Panc1 (cell line): ENCODE results near the gene REPIN1. TPM values are rescaled to one million over a fixed set of nuclear protein-coding genes. Genes with fewer than 3 reads are reported as not detected.

Source experiments
- ATAC-seq: fragments of 200-7000 bp; cut with Tn5 transposase; 2 replicates; pipeline ENCODE4 v1.9.1; 2020; ENCODE audit warnings: mild to moderate bottlenecking, moderate library complexity
- BruUV-seq: library from RNA; stranded (reverse); fragments of 400-500 nt; replicated peaks from 2 replicates; lab custom pipeline; 2021; lab: Mats Ljungman, UMichigan
- CTCF ChIA-PET: fragments of 300-600 bp; sonication (Branson Sonifier 250); formaldehyde crosslinking; loops from one replicate; lab custom pipeline; 2022; ENCODE audit warnings: antibody characterized with exemption; lab: Charles Lee
- POLR2A ChIA-PET: fragments of 300-600 bp; sonication (Branson Sonifier 250); formaldehyde crosslinking; loops from one replicate; lab custom pipeline; 2022; ENCODE audit warnings: antibody characterized with exemption; lab: Charles Lee
- DNase-seq: peaks from one replicate; pipeline ENCODE4 v3.0.0-alpha.2; 2010; ENCODE audit warnings: low read depth, low spot score
- H3K27ac ChIP-seq: 2 replicates; pipeline ENCODE4 v1.5.1; 2011; ENCODE audit warnings: mild to moderate bottlenecking, low read length, inconsistent platforms
- H3K27me3 ChIP-seq: fragments of 200-500 bp; sonication (Bioruptor generic); 2 replicates; pipeline ENCODE4 v1.6.0; 2014; ENCODE audit warnings: low read length, inconsistent platforms; ENCODE audit not compliant: control insufficient read depth, insufficient read depth
- H3K36me3 ChIP-seq: fragments of 200-500 bp; sonication (Bioruptor generic); 2 replicates; pipeline ENCODE4 v1.5.1; 2014; ENCODE audit warnings: inconsistent platforms, mild to moderate bottlenecking, low read length, moderate library complexity; ENCODE audit not compliant: control insufficient read depth, insufficient read depth
- H3K4me1 ChIP-seq: 2 replicates; pipeline ENCODE4 v1.5.1; 2011; ENCODE audit warnings: inconsistent platforms, mild to moderate bottlenecking, low read length, moderate library complexity; ENCODE audit not compliant: control insufficient read depth, insufficient read depth
- H3K4me3 ChIP-seq, 2 experiments: 2 replicates each; pipeline ENCODE4 v1.5.1; 2011 to 2012; ENCODE audit warnings: low read depth in 2 of 2, low read length in 2 of 2, mild to moderate bottlenecking in 2 of 2, inconsistent platforms in 1 of 2, moderate library complexity in 1 of 2
- H3K9me3 ChIP-seq: fragments of 200-500 bp; sonication (Bioruptor generic); 2 replicates; pipeline ENCODE4 v1.5.1; 2014; ENCODE audit warnings: low read depth, mild to moderate bottlenecking, inconsistent platforms, low read length, moderate library complexity; ENCODE audit not compliant: control insufficient read depth, insufficient read depth
- CTCF ChIP-seq: fragments of 450-650 bp; IDR thresholded peaks from 2 replicates; pipeline ENCODE4 v1.5.1; 2017; ENCODE audit warnings: mild to moderate bottlenecking
- POLR2AphosphoS5 ChIP-seq: IDR thresholded peaks from 2 replicates; pipeline ENCODE4 v1.6.1; 2012; ENCODE audit warnings: mild to moderate bottlenecking, low read depth, low read length, moderate library complexity
- REST ChIP-seq, 2 experiments: IDR thresholded peaks; 2 replicates each; pipeline ENCODE4 v1.6.1; 2011 to 2012; ENCODE audit warnings: low read depth in 2 of 2, control low read depth in 1 of 2, low read length in 1 of 2, mild to moderate bottlenecking in 1 of 2, moderate library complexity in 1 of 2; ENCODE audit not compliant: insufficient read depth in 1 of 2
- SIN3A ChIP-seq: IDR thresholded peaks from 2 replicates; pipeline ENCODE4 v1.6.1; 2012; ENCODE audit warnings: low read depth, mild to moderate bottlenecking, low read length, moderate library complexity, borderline replicate concordance; ENCODE audit not compliant: insufficient read depth
- TCF7L2 ChIP-seq: IDR thresholded peaks from 2 replicates; pipeline ENCODE4 v1.6.1; 2011; ENCODE audit warnings: mild to moderate bottlenecking, low read depth, low read length, inconsistent platforms
- in situ Hi-C: cut with HindIII; loops from 2 replicates; pipeline ENCODE4 v1.10.0; 2016; ENCODE audit warnings: low sequenced_read_pairs, low pct_unique_long_range_greater_than_20kb
- intact Hi-C: fragments of 100-400 bp; cut with micrococcal nuclease; formaldehyde crosslinking; loops from one replicate; pipeline ENCODE4 v1.10.0; 2022; ENCODE audit not compliant: unreplicated experiment
- total RNA-seq: library from RNA; stranded (reverse); gene quantifications from one replicate; pipeline ENCODE4 v1.2.1, GENCODE V29; 2021; ENCODE audit not compliant: unreplicated experiment

REPIN1 gene
- total RNA-seq, 1 experiment from 2014 or later = 209 TPM

GRCh38 chr7:150406312-150406566 lies 37.6 kb downstream of the REPIN1 start:
- H3K9me3 ChIP-seq = no peaks in the 10 kb centered on the region
- H3K4me3 ChIP-seq = peak overlapping the region; percentile 61 to 71; a peak in 3 of 4 replicates
- peaks cover 36% of the 10 kb centered on the region for H3K4me1 ChIP-seq
- ChIA-PET CTCF (interaction anchor here (0.6 to 1.2 kb wide), 3 partner anchors 11 to 91 kb away, joined by 3 to 8 read pairs (median 3); no protein-coding TSS in a partner anchor), POLR2A (no interaction called here)
- ATAC-seq (no peak), DNase-seq (no peak)
- no TSS peak for BruUV-seq
- TF ChIP-seq SIN3A (no peak), CTCF (no peak), REST (IDR thresholded peaks at IDR 0.05; ENCODE audit: insufficient read depth in 1 of 2, low read depth in 2 of 2, low read length in 1 of 2) (no peak), TCF7L2 (no peak), POLR2AphosphoS5 (no peak)
- in situ Hi-C loops = no loop called here
- H3K36me3 ChIP-seq = no peaks in the 10 kb centered on the region
- intact Hi-C loops = no loop called here
- H3K27ac ChIP-seq = peak overlapping the region; percentile 94
- H3K27me3 ChIP-seq = no peaks in the 10 kb centered on the region

- peaks cover 30% of the 10 kb centered on the region for H3K4me1 ChIP-seq
- no peak for TF ChIP-seq TCF7L2
- TF ChIP-seq POLR2AphosphoS5 = no peak
- TF ChIP-seq REST (IDR thresholded peaks at IDR 0.05; ENCODE audit: insufficient read depth in 1 of 2, low read depth in 2 of 2, low read length in 1 of 2) = no peak
- no peak for TF ChIP-seq CTCF
- no peak for TF ChIP-seq SIN3A
- no peaks in the 10 kb centered on the region for H3K36me3 ChIP-seq
- no peak for ATAC-seq
- TSS peak; percentile 73 for BruUV-seq
- peak overlapping the region in 1 of 2 experiments; percentile 71; a peak in 2 of 4 replicates for H3K4me3 ChIP-seq
- H3K27me3 ChIP-seq = no peaks in the 10 kb centered on the region
- intact Hi-C loops = no loop called here
- no peaks in the 10 kb centered on the region for H3K9me3 ChIP-seq
- H3K27ac ChIP-seq = peak overlapping the region; percentile 94
- CTCF ChIA-PET = interaction anchor here (0.6 to 1.2 kb wide), 3 partner anchors 11 to 577 kb away, joined by 3 to 8 read pairs (median 3); no protein-coding TSS in a partner anchor
- no peak for DNase-seq
- POLR2A ChIA-PET = no interaction called here
- in situ Hi-C loops = no loop called here
Measured at GRCh38 chr7:150406567-150407421, 38.2 kb downstream of the REPIN1 start.
